H1 (cell line): ENCODE measurements around the gene FMN2. TPM values are rescaled to one million over a fixed set of nuclear protein-coding genes. Genes with fewer than 3 reads are reported as not detected.

Experiments
- CTCF ChIA-PET: fragments of 300-600 bp; sonication (Branson Sonifier 250); formaldehyde crosslinking; loops from one replicate; lab custom pipeline; 2021; ENCODE audit not compliant: partially characterized antibody; lab: Charles Lee
- POLR2A ChIA-PET: fragments of 300-600 bp; sonication (Branson Sonifier 250); formaldehyde crosslinking; loops from one replicate; lab custom pipeline; 2021; ENCODE audit warnings: inconsistent platforms; ENCODE audit not compliant: partially characterized antibody; lab: Charles Lee
- DNase-seq, 2 experiments: peaks; one replicate each; pipeline versions ENCODE4 v3.0.0 to v3.0.0-alpha.2; 2010 to 2022; ENCODE audit warnings: low spot score in 2 of 2, low read depth in 1 of 2, mixed read lengths in 1 of 2
- FAIRE-seq: peaks from 2 replicates; lab custom pipeline; 2011; peaks lifted over from hg19 to GRCh38; lab: Jason Lieb, UNC
- H2AFZ ChIP-seq: 2 replicates; pipeline ENCODE4 v1.8.1; 2012; ENCODE audit warnings: low read length, inconsistent platforms
- H2AK5ac ChIP-seq: 2 replicates; pipeline ENCODE4 v1.6.1; 2013; ENCODE audit warnings: low read depth, low read length
- H2BK120ac ChIP-seq: replicated peaks from 2 replicates; pipeline ENCODE3; 2013; ENCODE audit warnings: low read depth, low read length, inconsistent platforms
- H2BK12ac ChIP-seq: 2 replicates; pipeline ENCODE4 v1.6.1; 2013; ENCODE audit warnings: low read depth, low read length
- H2BK15ac ChIP-seq: 2 replicates; pipeline ENCODE4 v1.6.1; 2013; ENCODE audit warnings: low read length
- H2BK20ac ChIP-seq: 2 replicates; pipeline ENCODE4 v1.6.1; 2013; ENCODE audit warnings: low read length
- H2BK5ac ChIP-seq: 2 replicates; pipeline ENCODE4 v1.6.1; 2013; ENCODE audit warnings: low read depth, low read length
- H3K14ac ChIP-seq: 2 replicates; pipeline ENCODE4 v1.6.1; 2013; ENCODE audit warnings: inconsistent platforms; ENCODE audit not compliant: insufficient read length
- H3K18ac ChIP-seq: 2 replicates; pipeline ENCODE4 v1.6.1; 2013; ENCODE audit warnings: low read length; ENCODE audit errors: extremely low read depth
- H3K23ac ChIP-seq: 2 replicates; pipeline ENCODE4 v1.6.1; 2013; ENCODE audit warnings: inconsistent platforms; ENCODE audit not compliant: insufficient read length
- H3K23me2 ChIP-seq: 2 replicates; pipeline ENCODE4 v1.6.1; 2013; ENCODE audit warnings: low read depth, low read length
- H3K27ac ChIP-seq: 2 replicates; pipeline ENCODE4 v1.6.1; 2011; ENCODE audit warnings: low read depth, low read length, inconsistent platforms
- H3K27me3 ChIP-seq, 4 experiments: replicated peaks in 1 of 4; 1 replicate in 1 of 4; 2 replicates in 3 of 4; pipeline versions ENCODE4 v1.6.1 to v1.8.1; 2011 to 2013; ENCODE audit warnings: low read length in 3 of 4, mild to moderate bottlenecking in 3 of 4, inconsistent platforms in 2 of 4, mixed read lengths in 2 of 4, moderate library complexity in 1 of 4; ENCODE audit not compliant: control insufficient read depth in 3 of 4, insufficient read depth in 3 of 4; ENCODE audit errors: extremely low read depth in 1 of 4
- H3K36me3 ChIP-seq, 4 experiments: 2 replicates each; pipeline versions ENCODE4 v1.6.1 to v1.8.1; 2011 to 2013; ENCODE audit warnings: mild to moderate bottlenecking in 4 of 4, low read length in 3 of 4, moderate library complexity in 2 of 4, control low read depth in 1 of 4, inconsistent platforms in 1 of 4; ENCODE audit not compliant: insufficient read depth in 4 of 4, control insufficient read depth in 2 of 4
- H3K4ac ChIP-seq: replicated peaks from 2 replicates; pipeline ENCODE3; 2013; ENCODE audit warnings: low read length, low read depth, mixed read lengths, inconsistent platforms; ENCODE audit not compliant: insufficient read length
- H3K4me1 ChIP-seq, 4 experiments: replicated peaks in 1 of 4; 1 replicate in 1 of 4; 2 replicates in 3 of 4; pipeline versions ENCODE4 v1.6.1 to v1.8.1; 2011 to 2013; ENCODE audit warnings: low read length in 3 of 4, inconsistent platforms in 2 of 4, mixed read lengths in 1 of 4; ENCODE audit not compliant: insufficient read depth in 4 of 4, control insufficient read depth in 3 of 4
- H3K4me2 ChIP-seq, 2 experiments: 2 replicates each; pipeline versions ENCODE4 v1.6.1 to v1.8.1; 2011 to 2013; ENCODE audit warnings: low read depth in 2 of 2, low read length in 2 of 2, control low read depth in 1 of 2, inconsistent platforms in 1 of 2, mild to moderate bottlenecking in 1 of 2; ENCODE audit not compliant: insufficient read depth in 1 of 2
- H3K4me3 ChIP-seq, 4 experiments: fragments of 200-600, 300-600 bp in 1 of 4; sonication (generic), shearing (Covaris generic), sonication (Bioruptor Twin) in 1 of 4; 2 replicates each; pipeline versions ENCODE4 v1.5.1 to v1.8.1; 2011 to 2016; ENCODE audit warnings: low read length in 4 of 4, low read depth in 3 of 4, control low read depth in 2 of 4, inconsistent platforms in 2 of 4, mild to moderate bottlenecking in 2 of 4, mixed read lengths in 1 of 4, moderate library complexity in 1 of 4; ENCODE audit not compliant: insufficient read depth in 2 of 4; ENCODE audit errors: extremely low read depth in 1 of 4
- H3K56ac ChIP-seq: replicated peaks from 2 replicates; pipeline ENCODE3; 2013; ENCODE audit warnings: low read depth, mild to moderate bottlenecking, mixed read lengths, low read length, inconsistent platforms; ENCODE audit not compliant: insufficient read length
- H3K79me1 ChIP-seq: 2 replicates; pipeline ENCODE4 v1.6.1; 2013; ENCODE audit warnings: low read depth, low read length, control low read depth
- H3K79me2 ChIP-seq, 2 experiments: 2 replicates each; pipeline versions ENCODE4 v1.6.1 to v1.8.1; 2012 to 2013; ENCODE audit warnings: low read length in 2 of 2, mild to moderate bottlenecking in 2 of 2, inconsistent platforms in 1 of 2; ENCODE audit not compliant: insufficient read depth in 2 of 2, control insufficient read depth in 1 of 2
- H3K9ac ChIP-seq, 4 experiments: replicated peaks in 1 of 4; 1 replicate in 1 of 4; 2 replicates in 3 of 4; pipeline versions ENCODE4 v1.6.1 to v1.8.1; 2011 to 2013; ENCODE audit warnings: low read depth in 3 of 4, low read length in 3 of 4, control low read depth in 2 of 4, mild to moderate bottlenecking in 2 of 4, moderate library complexity in 2 of 4, inconsistent platforms in 1 of 4; ENCODE audit errors: extremely low read depth in 1 of 4
- H3K9me3 ChIP-seq, 2 experiments: 2 replicates each; pipeline versions ENCODE4 v1.6.1 to v1.8.1; 2012 to 2013; ENCODE audit warnings: mild to moderate bottlenecking in 2 of 2, moderate library complexity in 2 of 2, control low read depth in 1 of 2, inconsistent platforms in 1 of 2, low read depth in 1 of 2, low read length in 1 of 2, mixed read lengths in 1 of 2; ENCODE audit not compliant: insufficient read depth in 2 of 2
- H4K20me1 ChIP-seq, 2 experiments: replicated peaks in 1 of 2; 2 replicates each; pipeline versions ENCODE3 to v1.8.1; 2011 to 2013; ENCODE audit warnings: inconsistent platforms in 2 of 2, low read length in 2 of 2, mild to moderate bottlenecking in 1 of 2; ENCODE audit not compliant: insufficient read depth in 2 of 2, control insufficient read depth in 1 of 2
- H4K5ac ChIP-seq: 2 replicates; pipeline ENCODE4 v1.6.1; 2013; ENCODE audit warnings: low read length, low read depth, mixed read lengths, inconsistent platforms; ENCODE audit not compliant: insufficient read length
- H4K8ac ChIP-seq: 2 replicates; pipeline ENCODE4 v1.8.0; 2013; ENCODE audit warnings: mild to moderate bottlenecking, moderate library complexity, low read length, inconsistent platforms; ENCODE audit not compliant: insufficient read depth; ENCODE audit errors: extremely low read depth
- H4K91ac ChIP-seq: replicated peaks from 2 replicates; pipeline ENCODE3; 2013; ENCODE audit warnings: low read length, mixed read lengths, inconsistent platforms; ENCODE audit not compliant: insufficient read length
- ASH2L ChIP-seq: fragments of 200-600, 300-600 bp; sonication (generic); IDR thresholded peaks from one replicate; pipeline ENCODE4 v1.7.1; 2017; ENCODE audit warnings: low read length
- BRCA1 ChIP-seq: IDR thresholded peaks from 2 replicates; pipeline ENCODE4 v1.6.1; 2012; ENCODE audit warnings: low read depth, low read length, improper control_type of control experiment
- CTBP2 ChIP-seq: IDR thresholded peaks from 2 replicates; pipeline ENCODE4 v1.7.0; 2011; ENCODE audit warnings: borderline replicate concordance, mild to moderate bottlenecking, moderate library complexity, mixed read lengths, low read length; ENCODE audit not compliant: insufficient read depth, insufficient read length
- GABPA ChIP-seq: IDR thresholded peaks from 2 replicates; pipeline ENCODE4 v1.6.1; 2011; ENCODE audit warnings: mild to moderate bottlenecking, low read length, moderate library complexity, borderline replicate concordance; ENCODE audit not compliant: insufficient read depth
- SUZ12 ChIP-seq: fragments of 200-600 bp; sonication (generic); IDR thresholded peaks from 2 replicates; pipeline ENCODE4 v1.6.1; 2012; ENCODE audit warnings: mild to moderate bottlenecking, inconsistent platforms, low read length, moderate library complexity, mixed read lengths
- TAF1 ChIP-seq: IDR thresholded peaks from 2 replicates; pipeline ENCODE4 v1.6.1; 2011; ENCODE audit warnings: mild to moderate bottlenecking, low read depth, low read length
- WGBS, 2 experiments: shearing (Covaris generic) in 1 of 2; methylation state at CpG; one replicate each; pipeline versions ENCODE4 v1.1.6 to v1.1.7; 2013 to 2015; ENCODE audit warnings: low lambda C conversion rate in 2 of 2, mixed read lengths in 2 of 2, inconsistent platforms in 1 of 2, low coverage in 1 of 2, missing lambda C conversion rate in 1 of 2; ENCODE audit not compliant: insufficient replicate concordance in 2 of 2, insufficient coverage in 1 of 2, insufficient read length in 1 of 2; ENCODE audit errors: extremely low coverage in 1 of 2, missing lambda C conversion rate in 1 of 2; 5-methylcytosine and 5-hydroxymethylcytosine counted together
- polyA plus RNA-seq, 7 experiments: library from polyadenylated mRNA; depleted of rRNA in 3 of 7; stranded (reverse) in 5 of 7; unstranded in 2 of 7; fragments of >200 nt in 5 of 7; fragments of 200-250 nt in 2 of 7; gene quantifications; 1 replicate in 5 of 7; 2 replicates in 1 of 7; 4 replicates in 1 of 7; pipeline versions ENCODE4 v1.2.1 to v1.2.3, GENCODE V29; 2011 to 2013; ENCODE audit warnings: missing spikeins in 2 of 7, mixed read lengths in 2 of 7
- total RNA-seq: library from RNA; stranded (reverse); fragmentation: NEBNext Ultra II Directional; extraction: Animal tissue kit (Norgen Biotek cat#: 25700); gene quantifications from 2 replicates; pipeline ENCODE4 v1.2.1, GENCODE V29; 2021

Gene FMN2
- total and polyA plus RNA-seq, 2 of the 8 experiments (the other 6 are each of a cell fraction or from before 2014, with no cell fraction given): 0.83 to 2.0 TPM

GRCh38 chr1:240362826-240363225 lies 271.1 kb downstream of the FMN2 start:
- Histone ChIP-seq H2BK15ac (no peak overlapping the region), H3K79me2 (no peaks in the 10 kb centered on the region), H2BK20ac (no peak overlapping the region), H3K18ac (no peak overlapping the region), H3K4me3 (no peak overlapping the region), H3K4ac (no peak overlapping the region), H2BK12ac (no peak overlapping the region), H3K79me1 (no peaks in the 10 kb centered on the region), H2BK5ac (no peak overlapping the region), H3K4me2 (no peak overlapping the region), H2AK5ac (no peak overlapping the region), H4K5ac (no peak overlapping the region), H3K27ac (no peak overlapping the region), H3K23me2 (0 out of 2 replicates have a peak, but pooled peaks cover 2% of the 10 kb centered on the region), H3K9ac (no peak overlapping the region), H3K56ac (no peak overlapping the region), H2BK120ac (no peak overlapping the region), H3K4me1 (no peaks in the 10 kb centered on the region), H3K14ac (no peak overlapping the region), H4K8ac (no peak overlapping the region), H3K36me3 (no peaks in the 10 kb centered on the region), H4K20me1 (no peaks in the 10 kb centered on the region), H3K27me3 (no peaks in the 10 kb centered on the region), H3K23ac (no peak overlapping the region), H4K91ac (no peak overlapping the region), H3K9me3 (no peaks in the 10 kb centered on the region), H2AFZ (no peak overlapping the region)
- ChIA-PET POLR2A (no interaction called here), CTCF (interaction anchor here (0.6 to 1.4 kb wide), 5 partner anchors 11 to 247 kb away, joined by 3 to 4 read pairs (median 3); no protein-coding TSS in a partner anchor)
- WGBS, 2 experiments: 71% methylated on average over 2 of the region's 2 CpGs; no CpG with 5 or more reads in 1 of the 2 experiments
- no peak for FAIRE-seq
- DNase-seq: no peak
- TF ChIP-seq SUZ12 (no peak), CTBP2 (no peak), TAF1 (no peak), GABPA (no peak), ASH2L (no peak), BRCA1 (no peak)
